GM23338 (cell line): ENCODE measurements around the gene GPNMB. TPM values are rescaled to one million over a fixed set of nuclear protein-coding genes. Genes with fewer than 3 reads are reported as not detected.
A peak's percentile ranks its signal among the peaks of the same experiment; 100 is the strongest.

ENCODE experiments used
- ATAC-seq: fragments of 200-7000 bp; cut with Tn5 transposase; 3 replicates; pipeline ENCODE4 v1.9.1; 2020
- DNase-seq: peaks from one replicate; pipeline ENCODE4 v3.0.0-alpha.2; 2015; ENCODE audit warnings: low spot score
- H2AFZ ChIP-seq: fragments of 200-600 bp; sonication (generic); 2 replicates; pipeline ENCODE4 v1.8.0; 2016; ENCODE audit warnings: antibody characterized with exemption, mild to moderate bottlenecking, moderate library complexity
- H3F3A ChIP-seq: fragments of 200-600 bp; sonication (generic); replicated peaks from 2 replicates; pipeline ENCODE4 v1.8.0; 2017; ENCODE audit warnings: antibody characterized with exemption, mixed run types, low read depth
- H3K27ac ChIP-seq: fragments of 200-600 bp; sonication (generic); 2 replicates; pipeline ENCODE4 v1.6.1; 2016; ENCODE audit warnings: low read depth
- H3K27me3 ChIP-seq: fragments of 200-600 bp; sonication (generic); 2 replicates; pipeline ENCODE4 v1.8.0; 2016; ENCODE audit warnings: mild to moderate bottlenecking, mixed run types, moderate library complexity; ENCODE audit not compliant: insufficient read depth
- H3K36me3 ChIP-seq: fragments of 200-600 bp; sonication (generic); 2 replicates; pipeline ENCODE4 v1.8.0; 2016; ENCODE audit warnings: mild to moderate bottlenecking; ENCODE audit not compliant: insufficient read depth
- H3K4me1 ChIP-seq: fragments of 200-600 bp; sonication (generic); 2 replicates; pipeline ENCODE4 v1.8.0; 2016; ENCODE audit warnings: mild to moderate bottlenecking, moderate library complexity; ENCODE audit not compliant: insufficient read depth
- H3K4me2 ChIP-seq: fragments of 200-600 bp; sonication (generic); 2 replicates; pipeline ENCODE4 v1.7.1; 2017; ENCODE audit warnings: mixed run types
- H3K4me3 ChIP-seq: fragments of 200-600 bp; sonication (generic); 2 replicates; pipeline ENCODE4 v1.6.1; 2016; ENCODE audit warnings: mixed run types
- H3K79me2 ChIP-seq: fragments of 200-600 bp; sonication (generic); replicated peaks from 2 replicates; pipeline ENCODE4 v1.8.0; 2017; ENCODE audit warnings: mild to moderate bottlenecking; ENCODE audit not compliant: insufficient read depth
- H3K9me2 ChIP-seq: fragments of 200-600 bp; sonication (generic); 2 replicates; pipeline ENCODE4 v1.8.0; 2017; ENCODE audit not compliant: insufficient read depth
- H4K20me1 ChIP-seq: fragments of 200-600 bp; sonication (generic); replicated peaks from 2 replicates; pipeline ENCODE4 v1.8.0; 2017; ENCODE audit warnings: mild to moderate bottlenecking; ENCODE audit not compliant: insufficient read depth
- H3K27ac Mint-ChIP-seq: 2 replicates; pipeline ENCODE4 v1.8.0; 2020; ENCODE audit warnings: inconsistent platforms, mild to moderate bottlenecking, moderate library complexity, mixed read lengths
- H3K27me3 Mint-ChIP-seq: 3 replicates; pipeline ENCODE4 v1.8.0; 2022; ENCODE audit warnings: low read depth, mild to moderate bottlenecking, moderate library complexity, mixed read lengths, inconsistent platforms; ENCODE audit not compliant: insufficient read depth, poor library complexity
- H3K36me3 Mint-ChIP-seq: 3 replicates; pipeline ENCODE4 v1.8.0; 2021; ENCODE audit warnings: low read depth, mild to moderate bottlenecking, inconsistent platforms, moderate library complexity, mixed read lengths
- H3K4me1 Mint-ChIP-seq: 3 replicates; pipeline ENCODE4 v1.8.0; 2020; ENCODE audit warnings: mild to moderate bottlenecking, inconsistent platforms, mixed read lengths
- H3K4me3 Mint-ChIP-seq: 3 replicates; pipeline ENCODE4 v1.8.0; 2021; ENCODE audit warnings: moderate library complexity, mild to moderate bottlenecking, inconsistent platforms, mixed read lengths
- H3K9me3 Mint-ChIP-seq: 3 replicates; pipeline ENCODE4 v1.8.0; 2020; ENCODE audit warnings: moderate library complexity, mild to moderate bottlenecking, inconsistent platforms, mixed read lengths
- CREB1 ChIP-seq: fragments of 250-450 bp; sonication (Bioruptor Pico); IDR thresholded peaks from 2 replicates; pipeline ENCODE4 v1.5.0; 2020; ENCODE audit warnings: low read depth, mild to moderate bottlenecking, moderate library complexity
- ETS1 ChIP-seq: IDR thresholded peaks from 2 replicates; pipeline ENCODE4 v1.6.1; 2016; ENCODE audit warnings: antibody characterized with exemption
- EZH2 ChIP-seq: fragments of 200-600 bp; sonication (generic); IDR thresholded peaks from one replicate; pipeline ENCODE4 v1.8.0; 2017; ENCODE audit warnings: antibody characterized with exemption, mild to moderate bottlenecking, low read depth; ENCODE audit not compliant: unreplicated experiment
- EZH2phosphoT487 ChIP-seq: fragments of 200-600 bp; sonication (generic); IDR thresholded peaks from one replicate; pipeline ENCODE4 v1.8.1; 2018; ENCODE audit warnings: antibody characterized with exemption; ENCODE audit not compliant: unreplicated experiment
- JUNB ChIP-seq: IDR thresholded peaks from one replicate; pipeline ENCODE4 v1.6.1; 2016; ENCODE audit warnings: antibody characterized with exemption; ENCODE audit not compliant: unreplicated experiment
- POLR2AphosphoS5 ChIP-seq: IDR thresholded peaks from 2 replicates; pipeline ENCODE4 v1.6.1; 2016; ENCODE audit warnings: antibody characterized with exemption, low read depth
- REST ChIP-seq: IDR thresholded peaks from one replicate; pipeline ENCODE4 v1.6.1; 2018; ENCODE audit warnings: antibody characterized with exemption; ENCODE audit not compliant: unreplicated experiment
- STAT1 ChIP-seq: IDR thresholded peaks from one replicate; pipeline ENCODE4 v1.6.1; 2016; ENCODE audit warnings: antibody characterized with exemption; ENCODE audit not compliant: unreplicated experiment
- polyA plus RNA-seq: library from polyadenylated mRNA; unstranded; fragments of >200 nt; fragmentation: Nextera tagmentation; extraction: Ambion mirVana; gene quantifications from 2 replicates; pipeline ENCODE4 v1.2.1, GENCODE V29; 2016
- total RNA-seq: library from RNA; depleted of rRNA; stranded (reverse); fragments of >200 nt; shearing (Covaris generic); gene quantifications from 2 replicates; pipeline ENCODE4 v1.2.3, GENCODE V29; 2014
- TF ChIP-seq, protein P1 (sequence below), 2 experiments: fragments of 200-600 bp in 1 of 2; sonication (generic) in 1 of 2; conservative IDR thresholded peaks; 2 replicates each; pipeline versions ENCODE4 v1.5.1 to v1.6.1; 2016 to 2017; ENCODE audit warnings: antibody characterized with exemption in 2 of 2, low read depth in 2 of 2, mild to moderate bottlenecking in 2 of 2, moderate library complexity in 1 of 2

GPNMB gene
- total and polyA plus RNA-seq, 2 experiments from 2014 or later: 0.76 to 1.2 TPM

DNA sequence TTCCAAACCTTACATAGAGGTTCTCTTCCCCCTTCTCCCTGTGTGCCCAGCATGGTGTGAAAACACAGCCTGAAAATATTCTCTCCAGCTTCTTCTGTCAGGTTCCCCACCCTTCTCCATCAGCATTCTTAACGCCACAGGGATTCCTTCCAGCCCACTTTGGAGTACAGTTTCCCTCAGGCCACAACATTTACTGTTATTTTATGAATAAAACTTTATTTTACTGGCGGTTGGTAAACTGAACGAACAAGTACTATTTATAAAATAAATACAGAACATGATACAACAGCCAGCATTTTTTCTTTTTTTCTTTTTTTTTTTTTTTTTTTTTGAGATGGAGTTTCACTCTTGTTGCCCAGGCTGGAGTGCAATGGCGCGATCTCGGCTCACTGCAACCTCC, 31.6 kb upstream of the GPNMB start:
- no peak overlapping the region for H3K4me3 Mint-ChIP-seq

GRCh38 chr7:23216021-23216420, 30.6 kb upstream of the GPNMB start:
- H3K36me3 ChIP-seq: no peaks in the 10 kb centered on the region
- peaks cover 5% of the 10 kb centered on the region for H3K27me3 Mint-ChIP-seq
- DNase-seq: no peak
- H3K4me1 ChIP-seq: peaks cover 8% of the 10 kb centered on the region; the same call in 1 of the 2 replicates
- no peak for TF ChIP-seq CREB1
- no peak for TF ChIP-seq JUNB
- no peak for TF ChIP-seq STAT1
- TF ChIP-seq ETS1: no peak
- H3K27ac ChIP-seq: no peak overlapping the region
- no peaks in the 10 kb centered on the region for H3K27me3 ChIP-seq
- no peaks in the 10 kb centered on the region for H3K36me3 Mint-ChIP-seq
- no peaks in the 10 kb centered on the region for H3K9me3 Mint-ChIP-seq
- H3K9me2 ChIP-seq: 0 out of 2 replicates have a peak, but pooled peaks cover 4% of the 10 kb centered on the region
- no peak for ATAC-seq
- no peaks in the 10 kb centered on the region for H3K79me2 ChIP-seq
- no peaks in the 10 kb centered on the region for H4K20me1 ChIP-seq
- no peak overlapping the region; the same call in 1 of the 2 replicates for H2AFZ ChIP-seq
- H3K4me3 ChIP-seq: no peak overlapping the region
- H3K27ac Mint-ChIP-seq: no peak overlapping the region
- H3F3A ChIP-seq: no peaks in the 10 kb centered on the region
- H3K4me1 Mint-ChIP-seq: peaks cover 19% of the 10 kb centered on the region; the same call in 2 of the 3 replicates
- no peak overlapping the region for H3K4me3 Mint-ChIP-seq
- no peak overlapping the region for H3K4me2 ChIP-seq

More for the DNA sequence above, 31.6 kb upstream of the GPNMB start:
- Histone ChIP-seq H3K4me3 (no peak overlapping the region), H3K36me3 (no peaks in the 10 kb centered on the region), H3K27me3 (no peaks in the 10 kb centered on the region), H3K9me2 (0 out of 2 replicates have a peak, but pooled peaks cover 4% of the 10 kb centered on the region), H2AFZ (no peak overlapping the region), H4K20me1 (no peaks in the 10 kb centered on the region), H3F3A (no peaks in the 10 kb centered on the region), H3K4me2 (no peak overlapping the region), H3K4me1 (peaks cover 8% of the 10 kb centered on the region; the same call in 1 of the 2 replicates), H3K27ac (no peak overlapping the region), H3K79me2 (no peaks in the 10 kb centered on the region)
- Mint-ChIP-seq H3K36me3 (no peaks in the 10 kb centered on the region), H3K27me3 (peaks cover 5% of the 10 kb centered on the region), H3K9me3 (no peaks in the 10 kb centered on the region), H3K4me1 (peaks cover 13% of the 10 kb centered on the region; the same call in 2 of the 3 replicates), H3K27ac (no peak overlapping the region)
- DNase-seq (no peak), ATAC-seq (no peak)
- TF ChIP-seq, protein P1, sequence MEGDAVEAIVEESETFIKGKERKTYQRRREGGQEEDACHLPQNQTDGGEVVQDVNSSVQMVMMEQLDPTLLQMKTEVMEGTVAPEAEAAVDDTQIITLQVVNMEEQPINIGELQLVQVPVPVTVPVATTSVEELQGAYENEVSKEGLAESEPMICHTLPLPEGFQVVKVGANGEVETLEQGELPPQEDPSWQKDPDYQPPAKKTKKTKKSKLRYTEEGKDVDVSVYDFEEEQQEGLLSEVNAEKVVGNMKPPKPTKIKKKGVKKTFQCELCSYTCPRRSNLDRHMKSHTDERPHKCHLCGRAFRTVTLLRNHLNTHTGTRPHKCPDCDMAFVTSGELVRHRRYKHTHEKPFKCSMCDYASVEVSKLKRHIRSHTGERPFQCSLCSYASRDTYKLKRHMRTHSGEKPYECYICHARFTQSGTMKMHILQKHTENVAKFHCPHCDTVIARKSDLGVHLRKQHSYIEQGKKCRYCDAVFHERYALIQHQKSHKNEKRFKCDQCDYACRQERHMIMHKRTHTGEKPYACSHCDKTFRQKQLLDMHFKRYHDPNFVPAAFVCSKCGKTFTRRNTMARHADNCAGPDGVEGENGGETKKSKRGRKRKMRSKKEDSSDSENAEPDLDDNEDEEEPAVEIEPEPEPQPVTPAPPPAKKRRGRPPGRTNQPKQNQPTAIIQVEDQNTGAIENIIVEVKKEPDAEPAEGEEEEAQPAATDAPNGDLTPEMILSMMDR (conservative IDR thresholded peaks at IDR 0.05; ENCODE audit: low read depth in 2 of 2): no peak

- Histone ChIP-seq H3K4me1 (peaks cover 8% of the 10 kb centered on the region; the same call in 1 of the 2 replicates), H3K27ac (no peak overlapping the region), H3F3A (no peaks in the 10 kb centered on the region), H3K79me2 (no peaks in the 10 kb centered on the region), H4K20me1 (no peaks in the 10 kb centered on the region), H3K36me3 (no peaks in the 10 kb centered on the region), H2AFZ (peak overlapping the region; percentile 78; the same call in 1 of the 2 replicates), H3K4me2 (no peak overlapping the region), H3K9me2 (0 out of 2 replicates have a peak, but pooled peaks cover 4% of the 10 kb centered on the region), H3K4me3 (no peak overlapping the region), H3K27me3 (no peaks in the 10 kb centered on the region)
- peaks cover 5% of the 10 kb centered on the region for H3K27me3 Mint-ChIP-seq
- no peaks in the 10 kb centered on the region for H3K9me3 Mint-ChIP-seq
- H3K36me3 Mint-ChIP-seq: no peaks in the 10 kb centered on the region
- ATAC-seq (no peak), DNase-seq (no peak)
- no peak overlapping the region for H3K27ac Mint-ChIP-seq
- H3K4me1 Mint-ChIP-seq: peaks cover 16% of the 10 kb centered on the region; the same call in 2 of the 3 replicates
- no peak overlapping the region for H3K4me3 Mint-ChIP-seq
- TF ChIP-seq EZH2 (no peak), POLR2AphosphoS5 (no peak), EZH2phosphoT487 (no peak), REST (no peak), JUNB (no peak), STAT1 (no peak)
- TF ChIP-seq, protein P1 (conservative IDR thresholded peaks at IDR 0.05; ENCODE audit: low read depth in 2 of 2): no peak
These were observed 28.4 kb upstream of the GPNMB start for GRCh38 chr7:23218196-23218595.
